ENCODE measurements around the gene PLEKHG4B.

DNA sequence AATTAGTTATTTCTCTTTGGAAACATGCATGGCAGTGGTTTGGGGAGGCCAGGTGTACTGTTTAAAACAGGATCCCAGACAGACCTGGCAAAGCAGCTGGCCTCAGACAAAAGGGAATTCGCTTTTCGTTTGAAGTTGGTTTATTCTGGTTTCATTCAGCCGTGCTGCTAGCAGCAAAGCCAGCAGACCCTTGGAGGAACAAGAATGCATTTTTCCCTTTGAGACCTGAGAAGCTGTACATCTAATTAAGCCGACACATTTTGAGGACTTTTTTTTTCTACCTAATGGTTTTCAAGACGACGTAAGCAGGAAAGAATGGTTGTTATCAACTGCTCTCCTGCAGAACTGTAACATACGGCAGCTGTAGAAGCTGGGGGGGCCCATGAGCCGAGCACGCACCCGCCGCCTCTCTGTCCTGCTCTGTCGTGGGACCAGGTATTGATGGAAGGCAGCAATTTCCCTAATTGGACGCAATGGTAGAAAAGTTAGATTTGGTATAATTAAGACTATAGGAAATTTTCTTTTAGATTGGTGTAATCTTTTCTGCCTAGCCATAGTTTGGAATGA lies 13.6 kb downstream of the PLEKHG4B start:
- TF ChIP-seq, protein P1, sequence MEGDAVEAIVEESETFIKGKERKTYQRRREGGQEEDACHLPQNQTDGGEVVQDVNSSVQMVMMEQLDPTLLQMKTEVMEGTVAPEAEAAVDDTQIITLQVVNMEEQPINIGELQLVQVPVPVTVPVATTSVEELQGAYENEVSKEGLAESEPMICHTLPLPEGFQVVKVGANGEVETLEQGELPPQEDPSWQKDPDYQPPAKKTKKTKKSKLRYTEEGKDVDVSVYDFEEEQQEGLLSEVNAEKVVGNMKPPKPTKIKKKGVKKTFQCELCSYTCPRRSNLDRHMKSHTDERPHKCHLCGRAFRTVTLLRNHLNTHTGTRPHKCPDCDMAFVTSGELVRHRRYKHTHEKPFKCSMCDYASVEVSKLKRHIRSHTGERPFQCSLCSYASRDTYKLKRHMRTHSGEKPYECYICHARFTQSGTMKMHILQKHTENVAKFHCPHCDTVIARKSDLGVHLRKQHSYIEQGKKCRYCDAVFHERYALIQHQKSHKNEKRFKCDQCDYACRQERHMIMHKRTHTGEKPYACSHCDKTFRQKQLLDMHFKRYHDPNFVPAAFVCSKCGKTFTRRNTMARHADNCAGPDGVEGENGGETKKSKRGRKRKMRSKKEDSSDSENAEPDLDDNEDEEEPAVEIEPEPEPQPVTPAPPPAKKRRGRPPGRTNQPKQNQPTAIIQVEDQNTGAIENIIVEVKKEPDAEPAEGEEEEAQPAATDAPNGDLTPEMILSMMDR (IDR thresholded peaks at IDR 0.05), result no peak
- TF ChIP-seq TAF1 (IDR thresholded peaks at IDR 0.05; ENCODE audit: borderline replicate concordance, low read depth, low read length) (no peak), EZH2phosphoT487 (IDR thresholded peaks at IDR 0.05; ENCODE audit: borderline replicate concordance, low read depth) (no peak), JUND (IDR thresholded peaks at IDR 0.05) (no peak), TCF12 (IDR thresholded peaks at IDR 0.05) (no peak), YY1 (IDR thresholded peaks at IDR 0.05; ENCODE audit: low read depth) (no peak), RCOR1 (IDR thresholded peaks at IDR 0.05; ENCODE audit: low read length) (no peak)
- TF ChIP-seq, protein P2, sequence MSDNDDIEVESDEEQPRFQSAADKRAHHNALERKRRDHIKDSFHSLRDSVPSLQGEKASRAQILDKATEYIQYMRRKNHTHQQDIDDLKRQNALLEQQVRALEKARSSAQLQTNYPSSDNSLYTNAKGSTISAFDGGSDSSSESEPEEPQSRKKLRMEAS (IDR thresholded peaks at IDR 0.05; ENCODE audit: low read depth), result no peak
- TF ChIP-seq, protein P3, sequence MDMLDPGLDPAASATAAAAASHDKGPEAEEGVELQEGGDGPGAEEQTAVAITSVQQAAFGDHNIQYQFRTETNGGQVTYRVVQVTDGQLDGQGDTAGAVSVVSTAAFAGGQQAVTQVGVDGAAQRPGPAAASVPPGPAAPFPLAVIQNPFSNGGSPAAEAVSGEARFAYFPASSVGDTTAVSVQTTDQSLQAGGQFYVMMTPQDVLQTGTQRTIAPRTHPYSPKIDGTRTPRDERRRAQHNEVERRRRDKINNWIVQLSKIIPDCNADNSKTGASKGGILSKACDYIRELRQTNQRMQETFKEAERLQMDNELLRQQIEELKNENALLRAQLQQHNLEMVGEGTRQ (IDR thresholded peaks at IDR 0.05; ENCODE audit: borderline replicate concordance, low read depth, low read length), result no peak
- TF ChIP-seq, protein P4, sequence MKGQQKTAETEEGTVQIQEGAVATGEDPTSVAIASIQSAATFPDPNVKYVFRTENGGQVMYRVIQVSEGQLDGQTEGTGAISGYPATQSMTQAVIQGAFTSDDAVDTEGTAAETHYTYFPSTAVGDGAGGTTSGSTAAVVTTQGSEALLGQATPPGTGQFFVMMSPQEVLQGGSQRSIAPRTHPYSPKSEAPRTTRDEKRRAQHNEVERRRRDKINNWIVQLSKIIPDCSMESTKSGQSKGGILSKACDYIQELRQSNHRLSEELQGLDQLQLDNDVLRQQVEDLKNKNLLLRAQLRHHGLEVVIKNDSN (IDR thresholded peaks at IDR 0.05; ENCODE audit: borderline replicate concordance, low read depth), result no peak

Data from SK-N-SH (cell line).